Measurements from ENCODE around the gene RIMS1. TPM values are rescaled to one million over a fixed set of nuclear protein-coding genes. Genes with fewer than 3 reads are reported as not detected.
A peak's percentile ranks its signal among the peaks of the same experiment; 100 is the strongest.

The RIMS1 gene
- total RNA-seq, 1 donor, result 1.3 TPM

GRCh38 chr6:72212686-72213085, 326.3 kb downstream of the RIMS1 start:
- no peak for TF ChIP-seq CTCF (IDR thresholded peaks at IDR 0.05; ENCODE audit: insufficient read depth, low read depth, low read length)
- no peak overlapping the region for H3K4me3 ChIP-seq (ENCODE audit: low read depth, low read length)
- DNase-seq (ENCODE audit: low read depth), result no peak

GRCh38 chr6:72213654-72214053, 327.3 kb downstream of the RIMS1 start:
- DNase-seq (ENCODE audit: low read depth), result no peak
- TF ChIP-seq CTCF (IDR thresholded peaks at IDR 0.05; ENCODE audit: insufficient read depth, low read depth, low read length), result no peak
- H3K4me3 ChIP-seq (ENCODE audit: low read depth, low read length), result no peak overlapping the region

GRCh38 chr6:72216222-72217068, 330.1 kb downstream of the RIMS1 start:
- no peak for TF ChIP-seq CTCF (IDR thresholded peaks at IDR 0.05; ENCODE audit: insufficient read depth, low read depth, low read length)
- DNase-seq (ENCODE audit: low read depth), result no peak
- H3K4me3 ChIP-seq (ENCODE audit: low read depth, low read length), result no peak overlapping the region

GRCh38 chr6:72217626-72218025, 331.3 kb downstream of the RIMS1 start:
- no peak for DNase-seq (ENCODE audit: low read depth)
- TF ChIP-seq CTCF (IDR thresholded peaks at IDR 0.05; ENCODE audit: insufficient read depth, low read depth, low read length), result no peak
- H3K4me3 ChIP-seq (ENCODE audit: low read depth, low read length), result no peak overlapping the region

GRCh38 chr6:72218125-72218524, 331.8 kb downstream of the RIMS1 start:
- DNase-seq (ENCODE audit: low read depth), result peak; percentile 6
- peak; percentile 59 for TF ChIP-seq CTCF (IDR thresholded peaks at IDR 0.05; ENCODE audit: insufficient read depth, low read depth, low read length)
- H3K4me3 ChIP-seq (ENCODE audit: low read depth, low read length), result no peak overlapping the region

GRCh38 chr6:72219536-72219935, 333.2 kb downstream of the RIMS1 start:
- no peak for TF ChIP-seq CTCF (IDR thresholded peaks at IDR 0.05; ENCODE audit: insufficient read depth, low read depth, low read length)
- H3K4me3 ChIP-seq (ENCODE audit: low read depth, low read length), result no peak overlapping the region
- DNase-seq (ENCODE audit: low read depth), result no peak

GRCh38 chr6:72238021-72238420, 351.7 kb downstream of the RIMS1 start:
- DNase-seq (ENCODE audit: low read depth), result no peak
- no peak for TF ChIP-seq CTCF (IDR thresholded peaks at IDR 0.05; ENCODE audit: insufficient read depth, low read depth, low read length)
- no peak overlapping the region for H3K4me3 ChIP-seq (ENCODE audit: low read depth, low read length)

All from fibroblast of villous mesenchyme (primary cell).